ENCODE data around the gene AHCYL1. TPM values are rescaled to one million over a fixed set of nuclear protein-coding genes. Genes with fewer than 3 reads are reported as not detected.

The AHCYL1 gene
- total RNA-seq, 1 experiment from 2014 or later, result 89.0 TPM

GRCh38 chr1:109942434-109942833, 42.1 kb upstream of the AHCYL1 start:
- Histone ChIP-seq H3K18ac (ENCODE audit: insufficient read length, low read depth, low read length) (no peak overlapping the region), H3K27me3 (ENCODE audit: insufficient read depth, low read length) (no peaks in the 10 kb centered on the region), H2BK120ac (ENCODE audit: low read depth, low read length, poor library complexity, severe bottlenecking) (no peak overlapping the region), H3K56ac (ENCODE audit: insufficient read length, low read depth, low read length) (no peak overlapping the region), H3K4ac (ENCODE audit: low read depth, low read length) (no peak overlapping the region), H3K9ac (ENCODE audit: extremely low read depth, insufficient read length, low read length) (no peak overlapping the region), H3K14ac (ENCODE audit: insufficient read depth, low read length) (no peak overlapping the region), H3K23ac (ENCODE audit: insufficient read length, low read depth, low read length) (no peak overlapping the region), H3K27ac (ENCODE audit: insufficient read length, low read depth, low read length) (no peak overlapping the region), H2BK20ac (ENCODE audit: low read depth, low read length, poor library complexity, severe bottlenecking) (no peak overlapping the region), H4K20me1 (ENCODE audit: control insufficient read depth, insufficient read depth, insufficient read length) (no peaks in the 10 kb centered on the region), H3K9me3 (ENCODE audit: control insufficient read depth, low read depth, low read length) (no peaks in the 10 kb centered on the region), H3K4me1 (ENCODE audit: insufficient read depth, low read length) (no peaks in the 10 kb centered on the region), H2BK15ac (ENCODE audit: low read depth, low read length) (no peak overlapping the region), H2BK12ac (ENCODE audit: insufficient read length, low read depth, low read length) (no peak overlapping the region), H3K79me2 (ENCODE audit: insufficient read depth, low read length) (no peaks in the 10 kb centered on the region), H3K79me1 (ENCODE audit: insufficient read depth, low read depth, low read length, poor library complexity, severe bottlenecking) (no peaks in the 10 kb centered on the region), H3K4me2 (ENCODE audit: insufficient read depth, insufficient read length, low read length) (no peak overlapping the region), H2AFZ (ENCODE audit: low read length) (no peak overlapping the region), H3K23me2 (ENCODE audit: insufficient read length, low read depth, low read length, poor library complexity, severe bottlenecking) (no peaks in the 10 kb centered on the region), H3T11ph (ENCODE audit: low read length) (no peak overlapping the region), H4K91ac (ENCODE audit: insufficient read length, low read depth, low read length) (no peak overlapping the region), H4K5ac (ENCODE audit: insufficient read length, low read depth, low read length) (no peak overlapping the region), H2BK5ac (ENCODE audit: insufficient read length, low read length) (no peak overlapping the region), H4K8ac (replicated peaks; ENCODE audit: insufficient read length, low read depth, low read length) (no peak overlapping the region), H2AK5ac (ENCODE audit: insufficient read length, low read length) (no peak overlapping the region)
- H3K27me3 Mint-ChIP-seq (ENCODE audit: low read depth), result peaks cover 5% of the 10 kb centered on the region
- DNase-seq, result no peak
- TF ChIP-seq CTCF (conservative IDR thresholded peaks at IDR 0.05), result no peak
- no peak overlapping the region for H3K4me3 Mint-ChIP-seq
- H3K36me3 Mint-ChIP-seq (ENCODE audit: insufficient read depth in 1 of 3, low read depth in 3 of 3), result peaks cover 1 to 12% (median 2%) of the 10 kb centered on the region in 3 experiments; a peak in 2 of 7 replicates
- peaks cover 19 to 21% of the 10 kb centered on the region in 2 experiments for H3K9me3 Mint-ChIP-seq
- H3K4me1 Mint-ChIP-seq, result no peaks in the 10 kb centered on the region; a peak in 1 of 4 replicates
- WGBS (ENCODE audit: extremely low coverage, insufficient read length, low lambda C conversion rate), result no CpG with 5 or more reads among the region's 2 CpGs
- H3K27ac Mint-ChIP-seq, result no peak overlapping the region

Measured in H9 (cell line).